ENCODE measurements around the gene ACTL10. TPM values are rescaled to one million over a fixed set of nuclear protein-coding genes. Genes with fewer than 3 reads are reported as not detected.

The ACTL10 gene
- total and polyA plus RNA-seq, 2 of the 4 experiments (the other 2 are of a cell fraction): 0.18 to 0.43 TPM

DNA sequence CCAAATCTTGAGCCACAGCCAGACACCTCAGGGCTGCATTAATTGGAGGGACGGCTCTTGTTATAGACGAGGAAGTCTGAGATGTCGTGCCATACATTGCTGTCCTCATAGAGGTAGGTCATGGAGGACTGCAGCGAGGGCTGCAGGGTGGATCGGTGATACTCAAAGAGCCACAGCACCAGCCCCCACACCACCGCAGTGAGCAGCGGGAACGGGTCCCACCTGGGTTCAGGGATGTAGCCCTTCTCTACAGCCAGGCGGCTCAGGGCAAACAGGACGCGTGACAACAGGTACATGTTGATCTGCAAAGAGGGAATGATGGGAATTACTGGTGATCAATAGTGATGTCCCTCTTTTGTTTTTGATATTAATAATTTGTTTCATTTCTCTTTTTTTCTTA lies 40.9 kb downstream of the ACTL10 start:
- Histone ChIP-seq H2BK20ac (ENCODE audit: low read depth, low read length) (no peak overlapping the region), H3K14ac (replicated peaks; ENCODE audit: low read depth, low read length) (no peak overlapping the region), H2AK5ac (ENCODE audit: low read depth, low read length) (no peak overlapping the region), H3K4me3 (ENCODE audit: insufficient read depth, low read depth, low read length) (no peak overlapping the region), H3K9me3 (ENCODE audit: control insufficient read depth, insufficient read depth, low read length) (no peaks in the 10 kb centered on the region), H3K9me1 (ENCODE audit: insufficient read depth, low read length) (0 out of 2 replicates have a peak, but pooled peaks cover 8% of the 10 kb centered on the region), H3K27me3 (ENCODE audit: control insufficient read depth, insufficient read depth, low read length) (no peaks in the 10 kb centered on the region), H3K27ac (ENCODE audit: insufficient read depth, low read length) (no peak overlapping the region), H2AFZ (replicated peaks; ENCODE audit: low read length, poor library complexity) (no peak overlapping the region), H4K5ac (ENCODE audit: low read depth, low read length) (no peak overlapping the region), H2BK5ac (ENCODE audit: low read depth, low read length, poor library complexity, severe bottlenecking) (no peak overlapping the region), H3K9ac (ENCODE audit: low read depth, low read length) (no peak overlapping the region), H3K4me2 (ENCODE audit: low read depth, low read length) (no peak overlapping the region), H4K91ac (ENCODE audit: insufficient read depth, low read depth, low read length) (no peak overlapping the region), H2BK120ac (ENCODE audit: low read depth, low read length) (no peak overlapping the region), H3K4ac (ENCODE audit: low read depth, low read length) (no peak overlapping the region), H3K18ac (ENCODE audit: low read depth, low read length) (no peak overlapping the region), H3K79me1 (ENCODE audit: low read depth in 1 of 2, low read length in 2 of 2) (0 out of 4 replicates have a peak, but pooled peaks cover 0 to 2% of the 10 kb centered on the region in 2 experiments), H2AK9ac (replicated peaks; ENCODE audit: low read depth, low read length, poor library complexity) (no peak overlapping the region), H4K20me1 (ENCODE audit: insufficient read depth, low read length) (no peaks in the 10 kb centered on the region; the same call in 1 of the 2 replicates), H2BK15ac (ENCODE audit: low read depth, low read length) (no peak overlapping the region), H3K56ac (ENCODE audit: extremely low read depth, insufficient read depth, low read length) (no peak overlapping the region), H3K4me1 (ENCODE audit: control insufficient read depth, insufficient read depth, low read length) (no peaks in the 10 kb centered on the region), H3K36me3 (ENCODE audit: control insufficient read depth, insufficient read depth, low read length) (peaks cover 6% of the 10 kb centered on the region; the same call in 1 of the 2 replicates), H4K8ac (ENCODE audit: low read depth in 2 of 2, low read length in 2 of 2) (no peak overlapping the region), H3K23ac (ENCODE audit: low read depth, low read length) (no peak overlapping the region)
- dilution Hi-C loops (cut with HindIII; ENCODE audit: low sequenced_read_pairs, unreplicated experiment): no loop called here
- ChIA-PET CTCF (no interaction called here), POLR2A (ENCODE audit: unreplicated experiment) (no interaction called here)
- no TSS peak for BruUV-seq (replicated peaks)
- ATAC-seq (ENCODE audit: low read depth) (no peak), DNase-seq (no peak)
- in situ Hi-C loops (cut with MboI; ENCODE audit: low sequenced_read_pairs): no loop called here
- WGBS, 2 experiments (ENCODE audit: extremely low coverage in 2 of 2, insufficient read length in 1 of 2): no CpG with 5 or more reads among the region's 11 CpGs
- intact Hi-C loops (cut with micrococcal nuclease): no loop called here
- TF ChIP-seq, protein P1, sequence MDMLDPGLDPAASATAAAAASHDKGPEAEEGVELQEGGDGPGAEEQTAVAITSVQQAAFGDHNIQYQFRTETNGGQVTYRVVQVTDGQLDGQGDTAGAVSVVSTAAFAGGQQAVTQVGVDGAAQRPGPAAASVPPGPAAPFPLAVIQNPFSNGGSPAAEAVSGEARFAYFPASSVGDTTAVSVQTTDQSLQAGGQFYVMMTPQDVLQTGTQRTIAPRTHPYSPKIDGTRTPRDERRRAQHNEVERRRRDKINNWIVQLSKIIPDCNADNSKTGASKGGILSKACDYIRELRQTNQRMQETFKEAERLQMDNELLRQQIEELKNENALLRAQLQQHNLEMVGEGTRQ (IDR thresholded peaks at IDR 0.05; ENCODE audit: low read depth, low read length): no peak
- no peak for TF ChIP-seq POLR2A (IDR thresholded peaks at IDR 0.05; ENCODE audit: low read depth, low read length)
